ENCODE measurements around the gene PDE9A.

Gene PDE9A

GRCh38 chr21:42670058-42670880 is 16.8 kb downstream of the PDE9A start:
- no peak for DNase-seq (ENCODE audit: low read depth in 1 of 2, low spot score in 1 of 2)

GRCh38 chr21:42670884-42671283 is 17.5 kb downstream of the PDE9A start:
- no peak for DNase-seq (ENCODE audit: low read depth in 1 of 2, low spot score in 1 of 2)

GRCh38 chr21:42671778-42672593 is 18.6 kb downstream of the PDE9A start:
- DNase-seq (ENCODE audit: low read depth in 1 of 2, low spot score in 1 of 2), result no peak

- DNase-seq (ENCODE audit: low read depth in 1 of 2, low spot score in 1 of 2), result no peak
Measured at GRCh38 chr21:42672699-42673458, 19.5 kb downstream of the PDE9A start.

GRCh38 chr21:42673633-42674328 is 20.4 kb downstream of the PDE9A start:
- no peak for DNase-seq (ENCODE audit: low read depth in 1 of 2, low spot score in 1 of 2)

GRCh38 chr21:42674351-42674940 is 21.0 kb downstream of the PDE9A start:
- DNase-seq (ENCODE audit: low read depth in 1 of 2, low spot score in 1 of 2), result no peak

- no peak for DNase-seq (ENCODE audit: low read depth in 1 of 2, low spot score in 1 of 2)
Measured at GRCh38 chr21:42675403-42675802, 22.0 kb downstream of the PDE9A start.

GRCh38 chr21:42676808-42677207 is 23.4 kb downstream of the PDE9A start:
- DNase-seq (ENCODE audit: low read depth in 1 of 2, low spot score in 1 of 2), result no peak

GRCh38 chr21:42677339-42678321 is 24.2 kb downstream of the PDE9A start:
- DNase-seq (ENCODE audit: low read depth in 1 of 2, low spot score in 1 of 2), result no peak

GRCh38 chr21:42678618-42679295 is 25.3 kb downstream of the PDE9A start:
- no peak for DNase-seq (ENCODE audit: low read depth in 1 of 2, low spot score in 1 of 2)

GRCh38 chr21:42679319-42680057 is 26.1 kb downstream of the PDE9A start:
- no peak for DNase-seq (ENCODE audit: low read depth in 1 of 2, low spot score in 1 of 2)

GRCh38 chr21:42680058-42680330 is 26.6 kb downstream of the PDE9A start:
- no peak for DNase-seq (ENCODE audit: low read depth in 1 of 2, low spot score in 1 of 2)

GRCh38 chr21:42680429-42680828 is 27.0 kb downstream of the PDE9A start:
- DNase-seq (ENCODE audit: low read depth in 1 of 2, low spot score in 1 of 2), result no peak

GRCh38 chr21:42681296-42682206 is 28.1 kb downstream of the PDE9A start:
- DNase-seq (ENCODE audit: low read depth in 1 of 2, low spot score in 1 of 2), result no peak

GRCh38 chr21:42682661-42683210 is 29.3 kb downstream of the PDE9A start:
- DNase-seq (ENCODE audit: low read depth in 1 of 2, low spot score in 1 of 2), result no peak

- no peak for DNase-seq (ENCODE audit: low read depth in 1 of 2, low spot score in 1 of 2)
Measured at GRCh38 chr21:42683371-42684108, 30.1 kb downstream of the PDE9A start.
